ENCODE measurements around the gene HMCN2. TPM values are rescaled to one million over a fixed set of nuclear protein-coding genes. Genes with fewer than 3 reads are reported as not detected.

Gene HMCN2, protein sequence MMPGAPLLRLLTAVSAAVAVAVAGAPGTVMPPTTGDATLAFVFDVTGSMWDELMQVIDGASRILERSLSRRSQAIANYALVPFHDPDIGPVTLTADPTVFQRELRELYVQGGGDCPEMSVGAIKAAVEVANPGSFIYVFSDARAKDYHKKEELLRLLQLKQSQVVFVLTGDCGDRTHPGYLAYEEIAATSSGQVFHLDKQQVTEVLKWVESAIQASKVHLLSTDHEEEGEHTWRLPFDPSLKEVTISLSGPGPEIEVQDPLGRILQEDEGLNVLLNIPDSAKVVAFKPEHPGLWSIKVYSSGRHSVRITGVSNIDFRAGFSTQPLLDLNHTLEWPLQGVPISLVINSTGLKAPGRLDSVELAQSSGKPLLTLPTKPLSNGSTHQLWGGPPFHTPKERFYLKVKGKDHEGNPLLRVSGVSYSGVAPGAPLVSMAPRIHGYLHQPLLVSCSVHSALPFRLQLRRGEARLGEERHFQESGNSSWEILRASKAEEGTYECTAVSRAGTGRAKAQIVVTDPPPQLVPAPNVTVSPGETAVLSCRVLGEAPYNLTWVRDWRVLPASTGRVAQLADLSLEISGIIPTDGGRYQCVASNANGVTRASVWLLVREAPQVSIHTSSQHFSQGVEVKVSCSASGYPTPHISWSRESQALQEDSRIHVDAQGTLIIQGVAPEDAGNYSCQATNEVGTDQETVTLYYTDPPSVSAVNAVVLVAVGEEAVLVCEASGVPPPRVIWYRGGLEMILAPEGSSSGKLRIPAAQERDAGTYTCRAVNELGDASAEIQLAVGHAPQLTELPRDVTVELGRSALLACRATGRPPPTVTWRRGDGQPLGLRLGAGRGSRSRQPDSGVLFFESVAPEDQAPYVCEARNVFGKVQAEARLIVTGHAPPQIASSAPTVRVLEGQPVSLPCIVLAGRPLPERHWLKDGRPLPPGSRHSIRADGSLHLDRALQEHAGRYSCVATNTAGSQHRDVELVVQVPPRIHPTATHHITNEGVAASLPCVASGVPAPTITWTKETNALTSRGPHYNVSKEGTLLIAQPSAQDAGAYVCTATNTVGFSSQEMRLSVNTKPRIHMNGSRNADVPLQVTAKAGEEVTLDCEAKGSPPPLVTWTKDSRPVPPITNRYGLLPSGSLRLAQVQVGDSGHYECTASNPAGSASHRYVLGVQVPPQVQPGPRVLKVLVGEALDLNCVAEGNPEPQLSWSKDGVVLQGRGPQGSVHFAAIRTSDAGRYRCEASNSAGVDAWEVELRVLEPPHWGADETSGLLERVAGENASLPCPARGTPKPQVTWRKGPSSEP (N-terminal part only)
- under 0.01 TPM in 2 replicates for total RNA-seq (2012; rRNA removed)

DNA sequence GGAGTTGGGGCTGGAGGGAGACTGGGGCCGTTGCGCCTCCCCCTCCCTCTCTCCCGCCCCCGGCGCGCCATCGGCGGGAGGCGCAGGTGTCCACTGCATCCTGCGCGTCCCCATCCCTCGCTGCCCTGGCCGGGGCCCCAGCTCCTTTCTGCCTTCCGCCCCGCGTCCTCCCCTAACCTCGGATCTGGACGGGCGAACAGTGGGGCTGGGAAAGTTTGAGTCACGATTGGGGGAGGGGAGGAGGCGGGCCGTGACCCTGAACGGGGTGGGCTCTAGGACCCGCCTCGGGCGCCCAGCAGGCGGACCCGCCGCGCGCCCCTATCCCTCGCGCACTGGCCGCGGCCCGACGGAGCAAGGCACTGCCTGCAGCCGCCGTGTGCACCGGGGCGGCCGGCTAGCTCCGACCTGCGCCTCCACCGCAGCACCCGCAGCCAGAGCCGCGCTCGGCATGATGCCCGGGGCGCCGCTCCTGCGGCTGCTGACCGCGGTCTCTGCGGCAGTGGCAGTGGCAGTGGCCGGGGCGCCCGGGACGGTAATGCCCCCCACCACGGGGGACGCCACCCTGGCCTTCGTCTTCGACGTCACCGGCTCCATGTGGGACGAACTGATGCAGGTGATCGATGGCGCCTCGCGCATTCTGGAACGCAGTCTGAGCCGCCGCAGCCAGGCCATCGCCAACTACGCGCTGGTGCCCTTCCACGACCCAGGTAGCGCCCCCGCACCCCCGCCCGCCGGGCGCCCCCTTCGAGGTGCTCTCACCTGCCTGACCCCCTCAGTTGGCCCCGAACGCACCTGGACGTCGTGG, at the start of gene HMCN2:
TSS of gene HMCN2 (plus strand) at position 330 of the 805 bp plus-strand sequence. CDS start at position 449, 119 bp downstream.
- Histone ChIP-seq H3K9me3 (replicated peaks; ENCODE audit: low read length) (no peaks in the 10 kb centered on the region), H3K4me2 (ENCODE audit: low read length) (peak within 1 kb of the TSS; percentile 39), H3K9ac (ENCODE audit: low read depth, low read length) (no peak within 1 kb of the TSS), H3K36me3 (ENCODE audit: insufficient read depth, low read length) (no peaks in the 10 kb centered on the region), H3K4me3 (ENCODE audit: low read length) (no peak within 1 kb of the TSS), H3K4me1 (ENCODE audit: control insufficient read depth, insufficient read depth, low read length) (peaks cover 16% of the 10 kb centered on the region), H3K27me3 (ENCODE audit: control insufficient read depth, insufficient read depth, low read length) (peaks cover 93% of the 10 kb centered on the region)

DNA sequence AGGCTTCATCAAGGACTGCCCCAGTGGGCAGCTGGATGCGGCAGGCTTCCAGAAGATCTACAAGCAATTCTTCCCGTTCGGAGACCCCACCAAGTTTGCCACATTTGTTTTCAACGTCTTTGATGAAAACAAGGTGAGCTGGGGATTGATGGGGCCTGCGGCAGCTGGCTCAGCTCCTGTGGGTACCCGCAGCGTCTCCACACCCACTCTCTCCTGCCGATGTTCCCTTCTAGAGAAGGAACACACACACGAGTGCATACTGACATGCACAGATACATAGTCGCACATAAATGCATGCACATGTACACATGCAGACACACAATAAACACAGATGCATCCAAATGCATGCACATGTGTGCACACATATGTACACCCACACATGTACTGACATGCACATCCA, 47.7 kb upstream of the HMCN2 start:
- Histone ChIP-seq H3K27me3 (ENCODE audit: control insufficient read depth, insufficient read depth, low read length) (no peaks in the 10 kb centered on the region), H3K4me1 (ENCODE audit: control insufficient read depth, insufficient read depth, low read length) (peaks cover 29% of the 10 kb centered on the region), H3K9me3 (replicated peaks; ENCODE audit: low read length) (no peaks in the 10 kb centered on the region), H3K36me3 (ENCODE audit: insufficient read depth, low read length) (peaks cover 17% of the 10 kb centered on the region), H3K9ac (ENCODE audit: low read depth, low read length) (no peak overlapping the region), H3K4me2 (ENCODE audit: low read length) (no peak overlapping the region), H3K4me3 (ENCODE audit: low read length) (no peak overlapping the region)

DNA sequence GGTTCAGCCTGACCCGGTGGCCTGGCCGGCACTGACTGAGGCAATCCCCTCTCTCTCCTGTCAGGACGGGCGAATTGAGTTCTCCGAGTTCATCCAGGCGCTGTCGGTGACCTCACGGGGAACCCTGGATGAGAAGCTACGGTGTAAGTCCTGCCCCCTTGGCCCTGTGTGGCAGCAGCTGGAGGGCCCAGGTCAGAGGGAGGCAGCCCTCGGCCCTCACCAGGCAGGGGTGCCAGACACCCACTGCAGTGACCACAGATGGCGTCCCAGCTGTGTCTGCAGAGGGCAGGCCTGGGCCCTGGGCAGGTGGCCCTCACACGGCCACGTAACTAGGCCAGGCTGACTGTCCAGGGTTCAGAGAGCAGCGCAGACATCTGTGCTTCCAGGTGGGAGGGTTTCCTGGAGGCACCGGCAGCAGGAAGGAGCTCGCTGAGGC, 45.9 kb upstream of the HMCN2 start:
- H3K27me3 ChIP-seq (ENCODE audit: control insufficient read depth, insufficient read depth, low read length) = no peaks in the 10 kb centered on the region
- H3K4me1 ChIP-seq (ENCODE audit: control insufficient read depth, insufficient read depth, low read length) = peaks cover 16% of the 10 kb centered on the region
- no peaks in the 10 kb centered on the region for H3K9me3 ChIP-seq (replicated peaks; ENCODE audit: low read length)
- H3K4me3 ChIP-seq (ENCODE audit: low read length) = no peak overlapping the region
- H3K9ac ChIP-seq (ENCODE audit: low read depth, low read length) = no peak overlapping the region
- H3K4me2 ChIP-seq (ENCODE audit: low read length) = no peak overlapping the region
- peaks cover 22% of the 10 kb centered on the region for H3K36me3 ChIP-seq (ENCODE audit: insufficient read depth, low read length)

DNA sequence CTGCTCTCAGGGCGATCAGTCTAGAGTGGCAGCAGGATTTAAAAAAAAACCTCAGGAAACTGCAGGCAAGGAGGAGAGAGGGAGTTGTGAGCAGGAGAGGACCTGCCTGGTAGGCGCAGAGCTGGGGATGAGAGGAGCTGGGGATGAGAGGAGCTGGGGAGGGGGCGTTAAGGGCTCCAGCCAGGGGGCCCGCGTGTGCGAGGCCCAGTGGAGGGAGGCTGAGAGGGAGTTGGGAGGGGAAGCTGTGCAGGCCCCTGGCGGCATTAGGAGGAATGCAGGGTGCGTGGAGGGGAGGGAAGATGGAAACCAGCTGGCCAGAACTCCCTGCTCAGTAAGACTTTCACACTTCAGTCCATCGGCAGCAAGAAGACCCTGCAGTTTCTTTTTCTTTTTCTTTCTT, 45.2 kb upstream of the HMCN2 start:
- no peaks in the 10 kb centered on the region for H3K9me3 ChIP-seq (replicated peaks; ENCODE audit: low read length)
- H3K4me3 ChIP-seq (ENCODE audit: low read length) = no peak overlapping the region
- no peak overlapping the region for H3K4me2 ChIP-seq (ENCODE audit: low read length)
- H3K36me3 ChIP-seq (ENCODE audit: insufficient read depth, low read length) = peaks cover 28% of the 10 kb centered on the region
- H3K9ac ChIP-seq (ENCODE audit: low read depth, low read length) = no peak overlapping the region
- H3K27me3 ChIP-seq (ENCODE audit: control insufficient read depth, insufficient read depth, low read length) = no peaks in the 10 kb centered on the region
- H3K4me1 ChIP-seq (ENCODE audit: control insufficient read depth, insufficient read depth, low read length) = peaks cover 9% of the 10 kb centered on the region

DNA sequence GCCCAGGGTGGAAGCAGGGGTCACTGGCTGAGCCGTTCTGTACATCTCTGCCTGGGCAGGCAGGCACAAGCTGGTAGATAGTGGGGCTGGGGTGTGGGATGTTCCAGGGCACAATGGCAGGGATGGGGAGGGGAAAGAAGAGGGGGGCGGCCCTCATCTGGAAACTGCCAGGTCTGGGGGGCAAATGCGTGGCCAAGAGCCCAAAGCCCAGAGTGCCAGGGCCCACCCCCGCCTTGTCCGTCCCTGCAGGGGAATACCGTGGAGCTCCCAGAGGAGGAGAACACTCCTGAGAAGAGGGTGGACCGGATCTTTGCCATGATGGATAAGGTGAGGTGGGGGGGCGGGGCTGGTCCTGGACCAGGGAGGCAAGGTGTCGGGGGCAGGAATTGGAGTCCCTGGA, 42.7 kb upstream of the HMCN2 start:
- Histone ChIP-seq H3K4me2 (ENCODE audit: low read length) (no peak overlapping the region), H3K36me3 (ENCODE audit: insufficient read depth, low read length) (peaks cover 45% of the 10 kb centered on the region), H3K27me3 (ENCODE audit: control insufficient read depth, insufficient read depth, low read length) (no peaks in the 10 kb centered on the region), H3K4me3 (ENCODE audit: low read length) (no peak overlapping the region), H3K4me1 (ENCODE audit: control insufficient read depth, insufficient read depth, low read length) (no peaks in the 10 kb centered on the region), H3K9me3 (replicated peaks; ENCODE audit: low read length) (peaks cover 7% of the 10 kb centered on the region), H3K9ac (ENCODE audit: low read depth, low read length) (no peak overlapping the region)

DNA sequence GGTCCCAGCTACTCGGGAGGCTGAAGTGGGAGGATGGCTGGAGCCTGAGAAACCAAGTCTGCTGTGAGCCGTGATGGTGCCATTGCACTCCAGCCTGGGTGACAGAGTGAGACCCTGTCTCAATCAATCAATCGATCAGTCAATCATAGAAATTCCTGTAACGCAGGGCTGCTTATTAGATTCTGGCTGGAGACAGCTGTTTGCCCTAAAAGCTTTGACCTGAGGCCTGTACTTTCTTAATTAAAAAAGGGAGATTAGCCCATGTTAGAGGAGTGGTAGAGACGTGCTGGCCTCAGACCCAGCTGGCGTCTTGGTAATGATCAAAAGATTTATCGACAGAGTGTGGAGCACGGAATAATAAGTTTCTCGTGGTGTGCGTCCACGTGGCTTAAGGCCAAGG, 40.5 kb upstream of the HMCN2 start:
- no peak overlapping the region for H3K4me2 ChIP-seq (ENCODE audit: low read length)
- peaks cover 46% of the 10 kb centered on the region for H3K36me3 ChIP-seq (ENCODE audit: insufficient read depth, low read length)
- H3K4me3 ChIP-seq (ENCODE audit: low read length) = no peak overlapping the region
- H3K9ac ChIP-seq (ENCODE audit: low read depth, low read length) = no peak overlapping the region
- H3K9me3 ChIP-seq (replicated peaks; ENCODE audit: low read length) = peaks cover 9% of the 10 kb centered on the region
- no peaks in the 10 kb centered on the region for H3K27me3 ChIP-seq (ENCODE audit: control insufficient read depth, insufficient read depth, low read length)
- H3K4me1 ChIP-seq (ENCODE audit: control insufficient read depth, insufficient read depth, low read length) = no peaks in the 10 kb centered on the region

DNA sequence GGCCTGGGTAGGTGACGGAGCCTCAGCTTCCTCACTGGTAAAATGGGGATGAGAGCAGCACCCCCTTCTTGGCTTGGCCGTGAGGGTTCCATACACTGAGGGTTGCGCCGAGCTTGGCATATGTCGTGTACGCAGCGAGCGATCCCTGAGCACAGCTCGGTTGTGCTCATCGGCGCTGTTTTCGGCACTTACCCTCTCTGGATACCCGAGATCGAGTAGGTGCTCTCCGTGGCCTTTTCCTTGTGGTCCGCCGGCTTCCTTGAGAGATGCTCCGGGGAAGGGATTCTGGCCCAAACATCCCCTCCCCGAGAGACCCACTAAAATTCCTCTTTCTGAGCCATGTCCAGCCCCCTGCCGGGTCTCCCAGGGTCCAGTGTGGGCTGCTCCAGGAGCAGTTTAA, 40.0 kb upstream of the HMCN2 start:
- Histone ChIP-seq H3K27me3 (ENCODE audit: control insufficient read depth, insufficient read depth, low read length) (no peaks in the 10 kb centered on the region), H3K4me3 (ENCODE audit: low read length) (no peak overlapping the region), H3K4me1 (ENCODE audit: control insufficient read depth, insufficient read depth, low read length) (no peaks in the 10 kb centered on the region), H3K9me3 (replicated peaks; ENCODE audit: low read length) (peaks cover 9% of the 10 kb centered on the region), H3K4me2 (ENCODE audit: low read length) (no peak overlapping the region), H3K9ac (ENCODE audit: low read depth, low read length) (no peak overlapping the region), H3K36me3 (ENCODE audit: insufficient read depth, low read length) (peaks cover 44% of the 10 kb centered on the region)

DNA sequence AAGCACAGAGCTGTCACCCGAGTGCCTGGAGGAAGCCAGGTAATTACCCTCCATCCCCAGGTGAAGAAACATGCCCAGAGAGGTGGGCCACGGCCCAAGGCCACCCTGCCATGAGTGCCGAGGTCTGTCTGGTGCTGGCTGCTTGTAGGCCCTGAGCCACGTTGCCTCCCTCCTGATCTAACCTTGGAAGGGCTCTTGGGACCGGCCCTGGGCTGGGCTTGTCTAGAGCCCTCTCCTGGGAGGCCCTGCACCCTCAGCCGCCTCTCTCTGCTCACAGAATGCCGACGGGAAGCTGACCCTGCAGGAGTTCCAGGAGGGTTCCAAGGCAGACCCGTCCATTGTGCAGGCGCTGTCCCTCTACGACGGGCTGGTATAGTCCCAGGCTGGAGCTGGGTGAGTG, 39.4 kb upstream of the HMCN2 start:
- H3K9ac ChIP-seq (ENCODE audit: low read depth, low read length) = no peak overlapping the region
- H3K9me3 ChIP-seq (replicated peaks; ENCODE audit: low read length) = peaks cover 9% of the 10 kb centered on the region
- H3K27me3 ChIP-seq (ENCODE audit: control insufficient read depth, insufficient read depth, low read length) = no peaks in the 10 kb centered on the region
- H3K4me1 ChIP-seq (ENCODE audit: control insufficient read depth, insufficient read depth, low read length) = no peaks in the 10 kb centered on the region
- H3K4me2 ChIP-seq (ENCODE audit: low read length) = no peak overlapping the region
- no peak overlapping the region for H3K4me3 ChIP-seq (ENCODE audit: low read length)
- peaks cover 44% of the 10 kb centered on the region for H3K36me3 ChIP-seq (ENCODE audit: insufficient read depth, low read length)

DNA sequence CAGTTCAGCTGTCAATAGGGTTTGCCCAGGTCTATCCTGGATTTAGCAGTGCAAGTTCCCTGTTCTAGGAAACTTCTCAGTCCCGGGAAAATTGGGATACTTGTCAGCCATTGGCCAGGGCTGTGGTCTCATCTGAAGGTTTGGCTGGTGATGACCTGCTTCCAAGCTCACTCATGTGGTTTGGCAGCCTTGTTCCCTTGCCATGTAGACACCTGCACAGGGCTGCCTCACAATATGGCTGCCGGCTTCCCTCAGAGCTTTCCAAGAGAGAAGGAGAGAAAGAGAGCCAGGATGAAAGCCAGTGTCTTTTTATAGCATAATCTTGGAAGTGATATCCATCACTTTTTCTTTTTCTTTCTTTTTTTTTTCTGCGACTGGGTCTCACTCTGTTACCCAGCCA, 37.7 kb upstream of the HMCN2 start:
- no peak overlapping the region for H3K4me3 ChIP-seq (ENCODE audit: low read length)

DNA sequence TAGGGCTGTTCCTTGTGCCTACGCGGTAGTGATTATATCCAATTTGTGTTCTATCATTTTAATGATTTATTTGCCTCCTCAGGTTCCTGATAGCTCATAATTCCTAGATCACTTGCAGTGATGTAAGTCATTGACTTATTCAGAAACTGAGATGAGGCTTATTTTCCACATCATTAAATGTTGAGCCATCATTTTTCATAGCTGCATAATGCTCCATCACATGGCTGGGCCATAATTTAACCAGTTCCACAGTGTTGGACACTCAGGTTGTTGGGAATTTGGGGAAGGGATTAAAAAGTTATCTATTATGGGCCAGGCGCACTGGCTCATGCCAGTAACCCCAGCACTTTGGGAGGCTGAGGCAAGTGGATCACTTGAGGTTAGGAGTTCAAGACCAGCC, 35.8 kb upstream of the HMCN2 start:
- Histone ChIP-seq H3K4me3 (ENCODE audit: low read length) (no peak overlapping the region), H3K27me3 (ENCODE audit: control insufficient read depth, insufficient read depth, low read length) (no peaks in the 10 kb centered on the region), H3K4me2 (ENCODE audit: low read length) (no peak overlapping the region), H3K9ac (ENCODE audit: low read depth, low read length) (no peak overlapping the region), H3K36me3 (ENCODE audit: insufficient read depth, low read length) (peaks cover 63% of the 10 kb centered on the region), H3K4me1 (ENCODE audit: control insufficient read depth, insufficient read depth, low read length) (peaks cover 7% of the 10 kb centered on the region), H3K9me3 (replicated peaks; ENCODE audit: low read length) (peaks cover 9% of the 10 kb centered on the region)

More for the DNA sequence above, 37.7 kb upstream of the HMCN2 start:
- Histone ChIP-seq H3K27me3 (ENCODE audit: control insufficient read depth, insufficient read depth, low read length) (no peaks in the 10 kb centered on the region), H3K4me1 (ENCODE audit: control insufficient read depth, insufficient read depth, low read length) (no peaks in the 10 kb centered on the region), H3K4me2 (ENCODE audit: low read length) (no peak overlapping the region), H3K36me3 (ENCODE audit: insufficient read depth, low read length) (peaks cover 51% of the 10 kb centered on the region), H3K9me3 (replicated peaks; ENCODE audit: low read length) (peaks cover 9% of the 10 kb centered on the region), H3K9ac (ENCODE audit: low read depth, low read length) (no peak overlapping the region)
